Neural progenitor cell (in vitro differentiated cells): ENCODE results near the gene SGCD. TPM values are rescaled to one million over a fixed set of nuclear protein-coding genes. Genes with fewer than 3 reads are reported as not detected.

ENCODE experiments used
- DNase-seq: peaks from one replicate; pipeline ENCODE4 v3.0.0-alpha.2; 2016; ENCODE audit warnings: low spot score
- H2AFZ ChIP-seq: fragments of 200-600 bp; sonication (generic); replicated peaks from 2 replicates; pipeline ENCODE4 v1.6.1; 2016; ENCODE audit warnings: antibody characterized with exemption
- H3F3A ChIP-seq: fragments of 200-600 bp; sonication (generic); 2 replicates; pipeline ENCODE4 v1.6.1; 2016; ENCODE audit warnings: antibody characterized with exemption, low read depth
- H3K27ac ChIP-seq: fragments of 200-600 bp; sonication (generic); 2 replicates; pipeline ENCODE4 v1.5.1; 2016; ENCODE audit warnings: mild to moderate bottlenecking
- H3K27me3 ChIP-seq: fragments of 200-600 bp; sonication (generic); 2 replicates; pipeline ENCODE4 v1.6.1; 2016; ENCODE audit warnings: mild to moderate bottlenecking, moderate library complexity
- H3K36me3 ChIP-seq: fragments of 200-600 bp; sonication (generic); 2 replicates; pipeline ENCODE4 v1.5.1; 2016
- H3K4me1 ChIP-seq: fragments of 200-600 bp; sonication (generic); 2 replicates; pipeline ENCODE4 v1.6.1; 2016; ENCODE audit warnings: mixed run types
- H3K4me2 ChIP-seq: fragments of 200-600 bp; sonication (generic); 2 replicates; pipeline ENCODE4 v1.6.1; 2016
- H3K4me3 ChIP-seq: fragments of 200-600 bp; sonication (generic); 2 replicates; pipeline ENCODE4 v1.5.1; 2016
- H3K79me2 ChIP-seq: fragments of 200-600 bp; sonication (generic); 2 replicates; pipeline ENCODE4 v1.6.1; 2016; ENCODE audit warnings: low read depth
- H3K9ac ChIP-seq: fragments of 200-600 bp; sonication (generic); 2 replicates; pipeline ENCODE4 v1.6.1; 2016
- H3K9me3 ChIP-seq: fragments of 200-600 bp; sonication (generic); 2 replicates; pipeline ENCODE4 v1.5.1; 2016; ENCODE audit warnings: low read depth
- H4K20me1 ChIP-seq: fragments of 200-600 bp; sonication (generic); 2 replicates; pipeline ENCODE4 v1.6.1; 2016; ENCODE audit warnings: low read depth
- H3K27ac Mint-ChIP-seq: 3 replicates; pipeline ENCODE4 v1.8.0; 2021; ENCODE audit warnings: mixed read lengths
- H3K27me3 Mint-ChIP-seq: 2 replicates; pipeline ENCODE4 v1.8.0; 2022; ENCODE audit warnings: low read depth, mild to moderate bottlenecking, inconsistent platforms, moderate library complexity, mixed read lengths; ENCODE audit not compliant: insufficient read depth
- H3K36me3 Mint-ChIP-seq: 3 replicates; pipeline ENCODE4 v1.8.0; 2021; ENCODE audit warnings: mixed read lengths
- H3K4me1 Mint-ChIP-seq: 3 replicates; pipeline ENCODE4 v1.8.0; 2021; ENCODE audit warnings: mixed read lengths
- H3K4me3 Mint-ChIP-seq: 3 replicates; pipeline ENCODE4 v1.8.0; 2021; ENCODE audit warnings: mild to moderate bottlenecking, moderate library complexity, mixed read lengths
- H3K9me3 Mint-ChIP-seq: 3 replicates; pipeline ENCODE4 v1.8.0; 2020; ENCODE audit warnings: mixed read lengths
- EZH2 ChIP-seq: fragments of 200-600 bp; sonication (generic); IDR thresholded peaks from 2 replicates; pipeline ENCODE4 v1.6.1; 2017; ENCODE audit warnings: antibody characterized with exemption, mild to moderate bottlenecking, moderate library complexity
- EZH2phosphoT487 ChIP-seq: fragments of 200-600 bp; sonication (generic); IDR thresholded peaks from 2 replicates; pipeline ENCODE4 v1.6.1; 2017; ENCODE audit warnings: antibody characterized with exemption
- total RNA-seq: library from RNA; depleted of rRNA; stranded (reverse); fragments of >200 nt; gene quantifications from 2 replicates; pipeline ENCODE4 v1.2.3, GENCODE V29; 2015; ENCODE audit warnings: low replicate concordance
- TF ChIP-seq, protein P1 (sequence below): fragments of 200-600 bp; sonication (generic); IDR thresholded peaks from 2 replicates; pipeline ENCODE4 v1.5.1; 2017; ENCODE audit warnings: antibody characterized with exemption, mild to moderate bottlenecking

The SGCD gene
- total RNA-seq, 1 donor from 2014 or later: not detected

DNA sequence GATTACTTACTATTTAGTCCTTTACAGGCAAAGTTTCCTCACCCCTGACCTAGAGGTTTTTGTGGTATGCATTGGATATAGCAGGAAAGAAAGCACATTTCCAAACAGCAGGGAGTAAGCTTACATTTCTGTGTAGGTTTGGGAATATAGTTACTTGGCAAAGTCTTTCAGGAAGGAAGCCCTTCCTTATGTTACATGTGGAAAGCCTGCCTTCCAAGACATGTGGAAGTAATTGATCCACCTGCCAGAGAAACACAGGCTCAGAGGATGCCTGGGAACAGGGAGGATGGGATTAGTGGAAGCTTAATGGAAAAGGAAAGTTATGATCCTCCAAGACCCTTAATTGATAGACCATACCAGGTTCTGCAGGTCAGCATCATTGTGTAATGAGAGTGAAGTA lies 435.8 kb downstream of the SGCD start:
- no peak overlapping the region for H2AFZ ChIP-seq
- DNase-seq: no peak
- H3K27ac Mint-ChIP-seq: no peak overlapping the region
- TF ChIP-seq EZH2phosphoT487 (no peak), EZH2 (no peak)
- TF ChIP-seq, protein P1, sequence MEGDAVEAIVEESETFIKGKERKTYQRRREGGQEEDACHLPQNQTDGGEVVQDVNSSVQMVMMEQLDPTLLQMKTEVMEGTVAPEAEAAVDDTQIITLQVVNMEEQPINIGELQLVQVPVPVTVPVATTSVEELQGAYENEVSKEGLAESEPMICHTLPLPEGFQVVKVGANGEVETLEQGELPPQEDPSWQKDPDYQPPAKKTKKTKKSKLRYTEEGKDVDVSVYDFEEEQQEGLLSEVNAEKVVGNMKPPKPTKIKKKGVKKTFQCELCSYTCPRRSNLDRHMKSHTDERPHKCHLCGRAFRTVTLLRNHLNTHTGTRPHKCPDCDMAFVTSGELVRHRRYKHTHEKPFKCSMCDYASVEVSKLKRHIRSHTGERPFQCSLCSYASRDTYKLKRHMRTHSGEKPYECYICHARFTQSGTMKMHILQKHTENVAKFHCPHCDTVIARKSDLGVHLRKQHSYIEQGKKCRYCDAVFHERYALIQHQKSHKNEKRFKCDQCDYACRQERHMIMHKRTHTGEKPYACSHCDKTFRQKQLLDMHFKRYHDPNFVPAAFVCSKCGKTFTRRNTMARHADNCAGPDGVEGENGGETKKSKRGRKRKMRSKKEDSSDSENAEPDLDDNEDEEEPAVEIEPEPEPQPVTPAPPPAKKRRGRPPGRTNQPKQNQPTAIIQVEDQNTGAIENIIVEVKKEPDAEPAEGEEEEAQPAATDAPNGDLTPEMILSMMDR: no peak
- no peak overlapping the region for H3K4me3 ChIP-seq
- H3K9me3 Mint-ChIP-seq: no peaks in the 10 kb centered on the region
- no peak overlapping the region for H3K4me2 ChIP-seq
- H3K4me1 ChIP-seq: peaks cover 10% of the 10 kb centered on the region
- no peaks in the 10 kb centered on the region for H3K36me3 ChIP-seq
- peaks cover 19% of the 10 kb centered on the region for H3K4me1 Mint-ChIP-seq
- no peak overlapping the region for H3K27ac ChIP-seq
- H3K9me3 ChIP-seq: no peaks in the 10 kb centered on the region
- H3K9ac ChIP-seq: no peak overlapping the region
- H3K4me3 Mint-ChIP-seq: no peak overlapping the region
- H3K36me3 Mint-ChIP-seq: no peaks in the 10 kb centered on the region
- no peaks in the 10 kb centered on the region for H3F3A ChIP-seq
- H3K27me3 ChIP-seq: no peaks in the 10 kb centered on the region
- no peaks in the 10 kb centered on the region for H4K20me1 ChIP-seq
- H3K27me3 Mint-ChIP-seq: peaks cover 2% of the 10 kb centered on the region
- no peaks in the 10 kb centered on the region for H3K79me2 ChIP-seq

DNA sequence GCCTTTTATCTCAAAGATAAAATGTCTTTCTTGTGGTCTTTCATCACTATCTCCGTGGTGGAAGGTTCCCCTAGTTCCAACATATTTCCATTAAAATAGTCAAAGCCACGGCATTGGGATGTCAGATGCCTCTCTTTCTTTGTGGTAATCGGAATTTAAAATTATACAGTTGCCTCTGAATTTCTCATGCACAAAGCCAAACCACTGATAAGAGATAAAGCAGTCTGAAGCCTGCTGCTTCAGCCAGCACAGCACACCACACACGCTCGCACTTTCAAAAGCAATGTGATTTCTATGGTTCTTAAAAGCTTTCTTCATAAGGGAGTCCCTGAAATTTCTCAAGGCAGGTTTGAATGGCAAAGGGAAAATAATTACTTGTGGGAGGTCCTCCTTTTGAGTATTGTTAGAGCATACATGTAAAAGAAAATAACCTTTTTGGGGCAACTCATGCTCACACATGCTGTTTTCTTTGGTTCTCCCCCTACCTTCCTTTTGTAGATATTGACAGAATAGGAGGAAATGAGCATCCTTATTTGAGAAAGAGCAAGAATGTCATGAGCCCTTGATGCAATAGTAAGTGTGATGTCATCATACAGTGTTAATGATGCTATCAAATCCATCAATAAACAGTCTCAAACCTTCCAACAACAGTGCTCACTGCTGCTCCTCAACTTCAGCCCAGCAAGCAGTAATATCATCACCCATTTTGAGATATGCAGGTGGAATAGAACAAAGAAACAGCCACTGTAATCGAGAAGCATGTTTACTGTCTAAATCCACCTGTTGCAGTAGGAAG lies 437.4 kb downstream of the SGCD start:
- Histone ChIP-seq H3K79me2 (no peaks in the 10 kb centered on the region), H3K4me2 (no peak overlapping the region), H3F3A (no peaks in the 10 kb centered on the region), H3K9me3 (no peaks in the 10 kb centered on the region), H4K20me1 (no peaks in the 10 kb centered on the region), H3K9ac (no peak overlapping the region), H3K4me3 (no peak overlapping the region), H3K4me1 (peaks cover 10% of the 10 kb centered on the region), H3K27me3 (no peaks in the 10 kb centered on the region), H3K27ac (no peak overlapping the region), H3K36me3 (no peaks in the 10 kb centered on the region), H2AFZ (peak overlapping the region; percentile 22)
- TF ChIP-seq EZH2 (no peak), EZH2phosphoT487 (no peak)
- TF ChIP-seq, protein P1: no peak
- H3K27ac Mint-ChIP-seq: peak overlapping the region; percentile 26
- no peak overlapping the region for H3K4me3 Mint-ChIP-seq
- H3K36me3 Mint-ChIP-seq: no peaks in the 10 kb centered on the region
- no peaks in the 10 kb centered on the region for H3K9me3 Mint-ChIP-seq
- peaks cover 19% of the 10 kb centered on the region for H3K4me1 Mint-ChIP-seq
- no peak for DNase-seq
- peaks cover 2% of the 10 kb centered on the region for H3K27me3 Mint-ChIP-seq

DNA sequence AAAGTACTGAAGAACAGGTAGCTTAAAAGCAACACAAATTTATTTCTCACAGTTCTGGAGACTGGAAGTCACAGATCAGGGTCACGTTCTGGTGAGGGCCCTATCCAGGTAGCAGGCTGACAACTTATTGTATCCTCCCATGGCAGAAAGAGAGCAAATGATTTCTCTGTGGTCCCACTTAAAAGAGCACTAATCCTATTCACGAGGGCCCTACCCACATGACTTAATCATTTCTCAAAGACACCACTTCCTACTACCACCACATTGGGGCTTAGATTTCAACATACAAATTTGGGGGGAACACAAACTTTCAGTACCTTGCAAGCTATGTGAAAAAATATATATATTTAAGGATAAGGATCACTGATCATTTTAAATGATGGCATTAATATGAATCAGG lies 447.3 kb downstream of the SGCD start:
- no peak for DNase-seq
- H3K4me1 Mint-ChIP-seq: no peaks in the 10 kb centered on the region
- no peak overlapping the region for H3K27ac Mint-ChIP-seq
- Histone ChIP-seq H3K4me1 (no peaks in the 10 kb centered on the region), H3K27me3 (no peaks in the 10 kb centered on the region), H4K20me1 (no peaks in the 10 kb centered on the region), H3K27ac (no peak overlapping the region), H3K4me2 (no peak overlapping the region), H3K9me3 (no peaks in the 10 kb centered on the region), H3K4me3 (no peak overlapping the region), H3K79me2 (no peaks in the 10 kb centered on the region), H3K36me3 (no peaks in the 10 kb centered on the region), H3F3A (no peaks in the 10 kb centered on the region), H2AFZ (no peak overlapping the region), H3K9ac (no peak overlapping the region)
- peaks cover 2% of the 10 kb centered on the region for H3K9me3 Mint-ChIP-seq
- H3K4me3 Mint-ChIP-seq: no peak overlapping the region
- H3K27me3 Mint-ChIP-seq: no peaks in the 10 kb centered on the region
- no peak for TF ChIP-seq EZH2phosphoT487
- TF ChIP-seq, protein P1: no peak
- no peaks in the 10 kb centered on the region for H3K36me3 Mint-ChIP-seq
